HTR-8/SVneo (cell line): ENCODE results near the gene JMJD1C.
"Not testable (repeated sequence)": the region's sequence is repeated elsewhere in the genome, so short reads cannot be mapped to it uniquely, and the experiment has no call there.

Experiments used
- DNase-seq: peaks from one replicate; pipeline ENCODE4 v3.0.0; 2011; ENCODE audit warnings: low spot score, mixed read lengths; ENCODE audit not compliant: insufficient read length
- FAIRE-seq: peaks from 2 replicates; lab custom pipeline; 2011; peaks lifted over from hg19 to GRCh38; lab: Jason Lieb, UNC

The JMJD1C gene

GRCh38 chr10:63318491-63318890 is 147.3 kb downstream of the JMJD1C start:
- FAIRE-seq (no peak), DNase-seq (no peak)

GRCh38 chr10:63314020-63314419 is 151.8 kb downstream of the JMJD1C start:
- no peak for DNase-seq
- no peak for FAIRE-seq

- no peak for FAIRE-seq
- no peak for DNase-seq
Measured at GRCh38 chr10:63313066-63313717, 152.6 kb downstream of the JMJD1C start.

GRCh38 chr10:63308628-63309027 is 157.1 kb downstream of the JMJD1C start:
- DNase-seq (no peak), FAIRE-seq (no peak)

GRCh38 chr10:63304146-63304545 is 161.6 kb downstream of the JMJD1C start:
- FAIRE-seq (no peak), DNase-seq (no peak)

GRCh38 chr10:63300801-63301200 is 165.0 kb downstream of the JMJD1C start:
- no peak for DNase-seq
- FAIRE-seq, result no peak

- DNase-seq, result no peak
- no peak for FAIRE-seq
Measured at GRCh38 chr10:63297941-63298340, 167.8 kb downstream of the JMJD1C start.

- DNase-seq (no peak), FAIRE-seq (no peak)
Measured at GRCh38 chr10:63294781-63295180, 171.0 kb downstream of the JMJD1C start.

- FAIRE-seq, DNase-seq: not testable (repeated sequence)
Measured at GRCh38 chr10:63292847-63293246, 172.9 kb downstream of the JMJD1C start.

- DNase-seq, result no peak
- FAIRE-seq, result no peak
Measured at GRCh38 chr10:63288170-63288569, 177.6 kb downstream of the JMJD1C start.

- no peak for FAIRE-seq
- no peak for DNase-seq
Measured at GRCh38 chr10:63286754-63287264, 179.0 kb downstream of the JMJD1C start.

GRCh38 chr10:63286340-63286739 is 179.4 kb downstream of the JMJD1C start:
- DNase-seq, result no peak
- no peak for FAIRE-seq

GRCh38 chr10:63283901-63284300 is 181.9 kb downstream of the JMJD1C start:
- not testable (repeated sequence) for DNase-seq, FAIRE-seq

- no peak for FAIRE-seq
- DNase-seq, result no peak
Measured at GRCh38 chr10:63283093-63283492, 182.7 kb downstream of the JMJD1C start.

GRCh38 chr10:63281967-63282366 is 183.8 kb downstream of the JMJD1C start:
- no peak for FAIRE-seq
- no peak for DNase-seq

GRCh38 chr10:63280386-63280785 is 185.4 kb downstream of the JMJD1C start:
- DNase-seq, result no peak
- FAIRE-seq, result no peak

- no peak for FAIRE-seq
Measured at GRCh38 chr10:63275094-63275493, 190.7 kb downstream of the JMJD1C start.

GRCh38 chr10:63273577-63273976 is 192.2 kb downstream of the JMJD1C start:
- no peak for FAIRE-seq
- no peak for DNase-seq

More at GRCh38 chr10:63275094-63275493, 190.7 kb downstream of the JMJD1C start:
- DNase-seq, result no peak

- FAIRE-seq (peak; percentile 93), DNase-seq (peak; percentile 84)
Measured at GRCh38 chr10:63268798-63269503, 196.8 kb downstream of the JMJD1C start.

GRCh38 chr10:63268149-63268797 is 197.5 kb downstream of the JMJD1C start:
- no peak for FAIRE-seq
- DNase-seq, result no peak
